Activated CD8-positive, alpha-beta memory T cell treated with anti-CD3 and anti-CD28 coated beads for 4 hours (primary cell): ENCODE measurements around the gene TMEM54.

Experiments
- DNase-seq, 2 donors: peaks; one replicate each; pipeline ENCODE4 v3.0.0-alpha.2; 2020; ENCODE audit warnings: low read depth in 2 of 2

The TMEM54 gene

DNA sequence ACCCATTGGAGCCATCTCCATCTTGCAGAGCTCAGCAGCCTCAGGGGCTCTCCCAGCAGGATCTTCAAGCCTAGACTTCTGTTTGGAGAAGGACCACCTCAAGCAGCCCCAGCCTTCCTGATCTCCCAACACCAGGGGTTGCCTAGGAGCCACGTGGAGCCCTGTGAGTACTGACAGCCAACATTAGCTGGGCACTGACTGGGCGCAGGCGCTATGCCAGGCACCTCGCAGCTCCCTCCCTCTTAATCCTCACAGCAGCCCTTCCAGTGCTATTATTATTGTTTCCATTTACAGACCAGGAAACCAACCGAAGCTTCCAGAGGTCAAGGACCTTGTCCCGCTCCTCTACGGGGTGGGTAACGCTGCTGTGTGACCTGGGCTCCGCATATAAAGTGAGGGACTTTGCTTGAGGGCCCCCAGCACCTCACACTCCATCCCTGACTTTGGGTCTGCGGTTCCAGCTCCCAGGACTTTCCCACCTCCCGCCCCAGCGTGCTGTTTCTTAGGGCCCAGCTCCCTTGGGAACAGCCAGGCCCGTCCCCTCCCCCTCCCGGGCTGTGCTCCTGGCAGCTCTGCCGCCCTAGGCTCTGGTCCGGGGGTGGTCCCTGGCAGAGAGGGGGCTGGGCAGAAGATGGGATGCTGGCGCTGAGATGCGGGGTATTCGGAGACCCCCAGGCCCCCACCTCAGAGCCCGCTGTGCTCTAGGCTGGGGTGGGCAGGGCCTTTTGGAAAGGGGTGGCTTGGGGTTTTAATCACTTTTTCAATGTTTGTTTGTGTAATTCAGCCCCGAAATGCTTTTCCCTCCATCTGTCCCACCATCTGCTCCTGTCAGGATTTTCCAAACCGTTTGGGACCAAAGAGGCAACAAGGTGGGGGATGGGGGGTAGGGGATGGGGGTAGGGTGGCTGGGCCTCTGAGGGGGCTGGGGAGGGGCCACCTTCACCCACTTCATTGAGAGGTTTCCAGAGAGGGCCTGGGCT lies 19.0 kb downstream of the TMEM54 start:
- DNase-seq = no peak

DNA sequence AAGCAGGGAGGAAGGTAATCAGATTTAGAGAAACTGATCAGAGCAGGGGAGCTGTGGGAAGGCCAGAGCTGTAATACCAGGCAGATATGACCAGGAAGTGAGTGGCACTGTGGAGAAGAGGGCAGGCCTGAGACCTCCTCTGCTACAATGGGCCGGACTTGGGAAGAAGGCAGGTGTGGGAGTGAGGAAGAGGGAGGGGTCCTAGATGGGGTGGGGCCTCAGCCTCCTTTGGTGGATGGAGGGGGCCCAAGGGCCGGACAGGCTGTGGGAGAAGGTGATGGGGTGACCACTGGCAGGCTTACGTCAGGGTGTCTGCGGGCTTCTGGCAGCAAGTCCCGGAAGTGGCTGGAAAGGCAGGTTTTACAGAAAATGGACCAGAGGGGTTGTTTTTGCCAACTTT lies 19.9 kb downstream of the TMEM54 start:
- DNase-seq = no peak

DNA sequence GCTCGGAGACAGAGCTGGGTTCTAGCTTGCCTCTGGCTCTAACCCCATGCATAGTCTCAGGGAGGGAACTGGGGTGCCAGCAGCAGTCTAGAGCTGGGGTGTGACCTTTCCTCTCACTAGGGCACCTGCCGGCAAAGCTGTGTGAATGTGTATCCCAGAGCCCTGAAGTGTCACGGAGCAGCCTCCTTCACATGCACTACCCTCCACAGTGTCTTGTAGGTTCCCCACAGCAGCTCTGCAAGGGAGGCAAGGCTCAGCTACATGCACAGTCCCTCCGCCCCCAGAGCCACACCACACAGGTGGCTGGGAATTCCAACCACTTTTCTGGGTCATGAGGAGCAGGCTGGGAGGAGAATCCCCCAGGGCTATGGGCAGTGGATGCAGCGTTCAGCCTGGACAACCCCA lies 22.6 kb downstream of the TMEM54 start:
- DNase-seq = no peak

DNA sequence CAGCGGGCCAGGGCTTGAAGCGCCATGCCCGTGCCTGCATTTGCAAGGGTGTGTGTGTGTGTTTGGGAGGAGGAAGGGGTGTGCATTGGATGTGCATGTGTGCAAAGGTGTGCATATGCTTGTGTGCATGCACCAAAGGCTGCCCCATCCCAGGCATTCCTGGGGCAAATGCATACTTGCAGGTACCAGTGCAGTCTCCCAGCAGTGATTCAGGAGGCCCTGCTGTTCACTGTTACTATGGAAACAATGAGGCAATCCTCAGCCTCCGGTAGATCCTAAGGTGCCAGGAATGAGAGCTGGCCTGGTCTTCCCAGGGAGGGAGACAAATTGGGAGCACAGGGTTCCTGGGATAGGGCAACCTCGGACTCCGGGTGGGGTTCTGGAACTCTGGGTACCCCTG lies 23.0 kb downstream of the TMEM54 start:
- DNase-seq = no peak

DNA sequence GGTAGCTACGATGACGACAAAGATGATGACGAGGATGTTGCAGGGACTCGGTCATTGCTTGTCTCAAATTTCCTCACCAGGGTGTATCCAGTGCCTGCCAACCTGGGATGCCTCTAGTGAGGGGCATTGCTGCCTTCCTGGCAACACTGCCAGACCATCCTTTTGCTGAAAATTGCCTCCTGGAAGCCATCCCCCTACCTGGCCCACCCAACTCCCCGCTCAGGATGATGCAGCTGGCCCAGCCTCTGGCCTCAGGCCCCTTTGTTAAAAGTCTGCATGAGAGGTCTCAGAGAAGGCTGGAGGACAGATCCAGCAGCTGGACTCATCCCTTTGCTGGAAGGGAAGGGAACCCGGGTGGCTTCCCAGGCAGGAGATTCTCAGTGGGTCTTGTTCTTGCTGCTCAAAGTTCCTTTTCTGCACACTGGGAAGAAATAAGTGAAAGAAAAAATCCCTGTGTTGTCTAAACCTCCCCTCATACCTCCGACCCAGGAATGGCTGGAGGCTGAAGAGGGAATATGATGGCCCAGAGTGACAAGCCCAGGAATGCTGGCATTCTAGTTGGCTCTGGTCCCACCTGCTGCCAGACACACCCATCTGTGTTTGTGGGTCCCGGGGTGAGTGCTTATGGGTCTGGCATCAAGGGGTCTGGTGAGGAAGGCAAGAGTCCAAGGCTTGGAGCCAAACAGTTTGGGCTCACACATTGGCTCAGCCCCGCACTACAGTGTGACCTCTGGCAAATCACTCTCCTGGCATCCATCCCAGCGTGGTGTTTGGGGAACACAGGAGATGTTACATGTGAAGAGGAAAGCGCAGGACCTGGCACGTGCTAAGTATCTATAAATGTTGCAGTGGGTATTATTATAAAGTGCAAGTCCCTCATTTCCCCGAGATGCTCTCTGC lies 23.7 kb downstream of the TMEM54 start:
- DNase-seq = no peak

DNA sequence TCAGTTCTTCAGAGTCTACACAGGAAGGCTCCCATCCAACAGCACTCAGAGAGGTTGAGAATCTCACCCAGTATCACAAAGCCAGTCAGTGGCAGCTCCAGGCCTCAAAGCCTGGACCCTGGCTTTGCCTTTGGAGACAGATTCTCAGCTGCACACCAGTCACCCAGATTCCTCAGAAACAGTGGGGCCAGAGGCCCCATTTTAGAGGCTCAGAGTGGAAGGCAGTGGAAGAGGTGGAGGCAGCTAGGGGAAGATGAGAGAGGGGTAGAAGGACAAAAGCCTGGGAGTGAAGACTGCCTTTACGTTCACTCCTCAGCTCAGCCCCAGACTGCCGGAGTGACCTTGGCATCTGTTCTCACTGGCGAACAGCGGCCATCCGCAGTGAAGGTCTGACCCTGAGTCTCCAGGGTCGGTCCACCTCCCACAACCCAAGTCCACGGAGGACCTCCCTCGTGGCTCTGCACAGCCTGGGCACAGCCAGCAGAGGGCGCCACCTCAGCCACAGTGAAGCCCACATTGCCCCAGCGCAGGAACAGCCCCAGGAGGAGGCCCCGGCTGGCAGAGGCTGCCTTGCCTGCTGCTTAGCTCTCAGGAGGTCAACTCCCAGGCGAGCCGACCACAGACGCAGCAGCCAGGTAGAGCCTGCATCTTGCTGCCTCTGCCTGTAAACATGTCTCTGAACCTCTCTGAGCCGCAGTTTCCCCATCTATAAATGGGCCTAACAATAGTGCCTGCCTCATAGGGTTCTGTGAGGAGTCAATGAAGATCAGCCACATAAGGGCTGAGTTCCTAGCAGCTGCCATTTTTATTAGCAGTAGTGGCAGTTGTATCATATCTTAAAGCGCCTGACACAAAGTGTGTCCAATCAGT lies 24.6 kb downstream of the TMEM54 start:
- DNase-seq = no peak

DNA sequence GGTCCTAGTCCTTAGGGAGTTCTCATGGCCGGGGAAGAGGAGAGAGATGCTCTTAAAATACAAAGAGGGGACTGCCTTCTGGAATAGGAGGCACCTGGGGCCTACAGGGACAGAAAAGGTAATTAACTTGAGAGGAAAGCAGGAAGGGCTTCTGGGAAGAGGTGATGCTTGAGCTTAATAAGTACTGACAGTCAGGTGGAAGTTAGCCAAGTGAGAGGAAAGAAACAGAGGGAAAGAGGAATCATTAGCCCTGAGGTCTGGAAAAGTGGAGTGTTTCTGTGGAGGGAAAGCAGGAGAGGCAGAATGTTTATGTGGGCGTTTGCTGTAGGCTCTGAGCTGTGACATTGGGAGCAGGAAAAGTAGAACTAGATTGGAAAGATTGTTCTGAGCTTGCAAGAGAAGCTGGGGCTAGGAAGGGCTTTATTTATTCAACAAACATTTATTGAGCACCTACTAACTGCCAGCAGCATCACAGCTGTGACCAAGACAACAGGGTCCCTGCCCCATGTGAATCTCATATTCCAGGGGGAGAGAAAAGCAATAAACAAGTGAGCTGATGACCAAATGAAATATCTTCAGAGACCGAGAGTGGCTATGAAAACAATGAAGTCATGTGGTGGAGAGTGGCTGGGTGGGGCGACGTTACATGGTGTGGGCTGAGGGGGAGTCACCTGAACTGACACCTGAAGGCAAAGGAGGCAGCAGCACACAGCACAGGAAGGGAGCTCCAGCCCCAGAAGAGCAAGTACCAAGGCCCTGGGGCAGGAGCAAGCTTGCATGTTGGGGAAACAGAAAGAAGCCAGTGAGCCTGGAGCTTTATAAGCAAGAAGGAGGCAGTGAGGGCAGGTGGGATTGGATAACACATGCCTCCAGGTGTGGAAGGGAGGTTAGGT lies 26.1 kb downstream of the TMEM54 start:
- DNase-seq = no peak

DNA sequence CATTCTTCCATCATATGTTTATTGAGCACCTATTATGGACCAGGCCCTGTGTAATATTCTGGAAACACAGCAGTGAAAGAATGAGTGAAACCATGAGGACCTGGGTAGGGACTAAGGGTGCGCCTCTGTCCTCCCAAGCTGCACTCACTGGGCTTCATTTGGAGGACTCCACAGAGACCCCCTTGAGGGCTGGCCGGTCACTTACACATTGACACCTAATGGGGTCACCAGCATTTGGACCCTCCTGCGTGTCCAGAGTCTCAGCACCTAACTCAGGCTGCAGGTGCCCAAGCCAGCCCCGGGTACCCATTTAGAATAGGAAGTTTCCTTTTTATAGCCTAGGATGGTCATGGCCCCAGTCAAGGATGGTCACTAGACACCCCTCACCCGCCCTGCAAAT lies 27.7 kb downstream of the TMEM54 start:
- DNase-seq = no peak

DNA sequence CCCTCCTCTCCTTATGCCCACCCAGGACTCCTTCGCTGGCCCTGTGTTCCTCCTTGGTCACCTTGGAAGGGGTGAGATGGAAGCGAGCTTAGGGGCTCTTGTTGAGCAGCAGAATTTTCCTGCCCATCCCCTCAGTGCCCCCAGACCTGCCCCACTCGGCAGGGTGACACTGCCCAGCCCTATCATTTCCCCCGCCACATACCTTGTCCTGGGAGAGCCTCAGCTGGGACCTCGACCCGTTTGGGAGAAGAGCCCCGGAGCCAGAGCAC lies 29.1 kb downstream of the TMEM54 start:
- DNase-seq = no peak

DNA sequence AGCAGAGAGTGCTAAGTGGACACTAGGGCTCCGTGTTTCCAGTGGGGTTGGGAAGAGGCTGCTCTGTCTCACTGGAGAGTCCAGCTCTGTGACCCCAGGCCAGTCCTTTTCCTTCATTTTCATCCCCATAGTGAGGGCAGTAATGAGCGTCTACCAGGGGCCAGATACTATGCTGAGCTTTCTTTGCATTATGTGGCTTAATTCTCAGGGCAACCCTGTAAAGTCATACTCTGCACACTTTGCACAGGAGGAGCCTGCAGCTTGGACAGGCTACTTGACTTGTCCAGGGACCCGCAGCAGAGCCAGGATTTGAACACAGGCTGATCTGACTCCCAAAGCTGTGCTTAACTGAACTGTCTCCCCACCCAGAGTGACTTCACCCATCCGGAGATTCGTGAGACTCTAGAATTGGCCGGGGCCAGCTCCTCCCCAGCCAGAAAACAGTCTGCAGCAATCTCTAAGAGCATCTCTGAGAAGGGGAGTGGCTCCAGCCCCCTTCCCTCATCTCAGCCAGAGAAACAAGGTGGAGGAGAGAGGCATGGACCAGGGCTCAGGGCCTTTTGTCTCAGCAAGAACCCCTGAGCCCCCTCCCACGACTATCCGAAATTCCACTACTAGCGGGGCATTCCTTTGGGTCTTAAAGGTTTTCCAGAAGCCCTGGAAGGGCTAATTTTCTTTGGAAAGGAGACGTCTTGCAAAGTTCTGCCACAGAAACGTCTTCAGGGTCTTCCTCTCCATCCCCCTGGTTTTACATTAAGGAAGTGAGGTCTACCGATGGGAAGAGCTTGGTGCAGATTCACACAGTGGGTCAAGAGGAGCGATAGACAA lies 29.6 kb downstream of the TMEM54 start:
- no peak for DNase-seq

DNA sequence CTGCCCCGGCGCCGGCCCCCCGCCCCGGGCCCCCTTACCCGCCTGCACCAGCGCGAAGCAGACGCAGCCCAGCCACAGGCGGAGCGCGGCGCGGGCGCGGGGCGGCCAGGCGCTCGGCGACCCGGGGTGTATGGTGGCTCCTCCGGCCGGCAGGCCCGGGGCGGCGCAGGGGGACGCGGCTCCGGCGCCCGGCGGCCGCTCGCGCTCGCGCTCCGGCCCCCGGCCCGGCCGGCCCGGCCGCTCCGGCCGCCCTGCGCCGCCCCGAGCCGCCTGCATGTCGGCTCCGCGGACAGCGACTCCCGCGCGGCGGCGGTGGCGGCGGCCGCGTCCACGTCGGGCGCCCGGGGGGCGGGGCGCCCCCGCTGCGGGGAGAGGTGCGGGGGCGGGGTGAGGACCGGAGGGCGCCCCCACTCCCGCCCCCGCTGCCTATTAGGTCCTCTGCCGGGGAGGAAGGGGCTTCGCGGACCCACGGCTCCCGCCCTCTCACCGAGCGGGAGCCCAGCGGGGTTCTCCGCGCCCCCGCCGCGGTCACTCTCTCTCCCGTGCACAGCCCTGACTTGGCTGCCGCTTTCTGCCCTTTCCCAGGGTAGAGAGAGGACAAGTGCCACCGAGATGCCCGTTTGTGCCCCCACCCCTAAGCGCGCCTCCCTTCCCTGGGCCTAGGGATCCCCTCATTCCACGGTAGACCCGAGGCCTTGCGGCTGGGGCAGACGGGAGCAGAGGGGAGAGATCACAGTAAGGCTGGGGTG lies 30.4 kb downstream of the TMEM54 start, which contains the start of gene FNDC5:
Gene FNDC5 (minus strand): TSS at position 298 of the 749 bp plus-strand sequence.
- DNase-seq = no peak

DNA sequence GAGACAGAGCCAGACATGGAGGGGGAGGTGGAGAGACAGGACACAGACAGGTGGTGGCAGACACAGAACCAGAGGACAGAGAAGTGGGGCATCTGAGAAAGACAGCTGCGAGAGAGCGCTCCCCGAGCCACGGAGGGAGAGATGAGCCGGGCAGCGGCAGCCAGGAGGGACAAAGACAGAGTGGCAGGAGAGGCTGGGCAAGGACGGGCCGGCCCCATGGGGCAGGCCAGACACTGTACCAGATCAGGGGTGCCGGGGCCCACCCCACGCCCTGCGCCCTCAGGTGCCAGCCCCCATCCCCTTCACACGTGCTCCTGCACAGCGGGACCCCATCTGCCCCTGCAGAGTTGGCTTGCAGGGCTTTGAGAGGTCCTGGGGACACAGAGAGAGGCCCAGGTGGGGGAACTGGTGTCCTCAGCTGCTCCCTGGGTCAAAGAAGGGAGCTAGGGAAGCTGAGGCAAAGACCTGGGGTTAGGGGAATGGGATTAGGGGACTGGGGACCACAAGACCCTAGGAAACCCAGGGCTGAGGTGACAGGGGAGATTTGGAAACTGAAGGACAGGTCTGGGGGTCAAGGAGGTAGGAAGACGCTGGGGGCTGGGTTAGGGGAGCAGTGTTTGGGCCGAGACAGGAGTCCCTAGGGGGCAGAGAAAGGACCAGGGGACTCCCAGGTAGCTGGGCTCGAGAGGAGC lies 31.1 kb downstream of the TMEM54 start:
- no peak for DNase-seq

DNA sequence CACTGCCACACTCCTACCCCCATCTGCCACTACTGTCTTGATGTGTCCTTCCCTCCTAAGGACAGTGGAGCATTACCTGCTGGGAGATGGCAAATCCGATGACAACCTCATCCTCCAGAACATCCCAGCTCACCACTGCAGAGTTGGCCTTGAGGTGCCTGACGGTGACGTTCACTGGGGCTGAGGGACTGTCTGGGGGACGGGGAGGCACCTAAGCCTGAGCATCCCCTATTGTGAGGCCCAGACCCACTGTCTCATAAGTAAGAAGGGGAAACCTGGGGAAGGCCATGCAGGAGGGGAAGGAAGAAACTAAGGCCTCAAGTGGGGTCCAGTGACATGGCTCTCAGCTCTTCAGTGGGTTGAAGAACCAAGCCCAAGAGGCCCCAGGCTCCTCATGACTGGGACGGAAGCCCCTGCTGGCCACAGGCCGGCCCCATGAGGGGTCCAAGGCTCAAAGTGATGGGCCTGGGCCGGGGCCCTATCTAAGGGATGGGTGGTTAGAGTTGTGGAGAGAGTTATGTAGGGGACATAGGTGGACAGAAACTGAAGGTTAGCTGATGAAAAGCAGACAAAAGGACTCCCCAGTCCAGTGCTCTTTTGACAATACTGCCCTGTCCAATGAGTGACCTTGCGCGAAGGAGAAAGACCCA lies 32.3 kb downstream of the TMEM54 start:
- no peak for DNase-seq

DNA sequence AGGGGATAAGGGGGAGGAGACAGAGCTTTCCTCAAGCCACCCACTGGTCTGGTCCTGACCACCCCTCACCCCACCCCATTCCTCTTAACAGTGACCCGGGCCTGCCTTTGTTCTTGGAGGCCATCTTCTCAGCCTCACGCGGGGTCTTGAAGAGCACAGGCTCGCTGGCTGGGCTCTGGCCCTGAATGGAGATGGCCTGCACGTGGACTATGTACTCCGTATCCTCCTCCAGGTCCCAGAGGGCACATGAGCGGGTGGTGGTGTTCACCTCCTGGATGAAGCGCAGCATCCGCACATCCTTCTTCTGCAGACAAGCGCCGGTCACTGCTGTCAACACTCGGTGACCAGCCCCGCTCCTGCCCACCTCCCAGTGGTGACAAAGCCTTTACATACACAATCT lies 33.1 kb downstream of the TMEM54 start:
- no peak for DNase-seq

DNA sequence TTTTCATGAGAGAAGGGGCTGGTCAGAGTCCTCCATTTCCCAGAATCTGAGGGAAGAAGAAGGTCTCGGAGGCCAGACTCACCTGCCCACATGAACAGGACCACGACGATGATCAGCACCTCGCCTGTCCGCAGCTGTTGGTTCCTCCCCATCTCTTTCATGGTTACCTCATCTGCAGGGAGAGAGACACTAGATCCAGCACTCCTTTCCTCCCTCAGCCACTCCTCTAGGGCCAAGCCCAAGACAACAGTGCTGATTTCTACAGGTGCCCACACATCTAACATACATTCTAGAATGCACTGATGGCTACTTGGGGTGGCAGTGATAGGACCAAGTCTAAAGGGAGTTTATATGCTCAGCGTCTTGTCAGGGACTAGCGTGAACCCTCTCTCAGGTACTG lies 33.5 kb downstream of the TMEM54 start:
- no peak for DNase-seq

DNA sequence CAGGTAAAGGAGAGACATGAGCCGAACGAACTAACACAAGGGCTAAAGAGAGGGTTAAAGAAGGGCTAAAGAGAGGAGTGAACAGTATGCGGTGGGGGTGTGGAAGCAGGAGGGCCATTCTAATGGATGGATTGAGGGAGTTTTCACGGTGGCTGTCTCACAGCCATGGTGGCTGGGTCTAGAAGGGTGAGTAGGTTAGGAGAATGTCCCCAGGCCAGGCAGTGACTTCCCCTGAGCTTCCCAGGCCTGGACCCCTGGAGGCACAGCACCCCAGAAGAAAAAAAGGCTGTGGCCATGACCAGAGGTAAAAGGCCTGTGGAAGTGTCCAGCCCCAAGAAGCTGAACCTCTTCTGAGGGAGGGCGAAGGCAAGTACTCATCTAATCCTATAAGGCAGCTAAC lies 34.0 kb downstream of the TMEM54 start:
- DNase-seq = no peak

DNA sequence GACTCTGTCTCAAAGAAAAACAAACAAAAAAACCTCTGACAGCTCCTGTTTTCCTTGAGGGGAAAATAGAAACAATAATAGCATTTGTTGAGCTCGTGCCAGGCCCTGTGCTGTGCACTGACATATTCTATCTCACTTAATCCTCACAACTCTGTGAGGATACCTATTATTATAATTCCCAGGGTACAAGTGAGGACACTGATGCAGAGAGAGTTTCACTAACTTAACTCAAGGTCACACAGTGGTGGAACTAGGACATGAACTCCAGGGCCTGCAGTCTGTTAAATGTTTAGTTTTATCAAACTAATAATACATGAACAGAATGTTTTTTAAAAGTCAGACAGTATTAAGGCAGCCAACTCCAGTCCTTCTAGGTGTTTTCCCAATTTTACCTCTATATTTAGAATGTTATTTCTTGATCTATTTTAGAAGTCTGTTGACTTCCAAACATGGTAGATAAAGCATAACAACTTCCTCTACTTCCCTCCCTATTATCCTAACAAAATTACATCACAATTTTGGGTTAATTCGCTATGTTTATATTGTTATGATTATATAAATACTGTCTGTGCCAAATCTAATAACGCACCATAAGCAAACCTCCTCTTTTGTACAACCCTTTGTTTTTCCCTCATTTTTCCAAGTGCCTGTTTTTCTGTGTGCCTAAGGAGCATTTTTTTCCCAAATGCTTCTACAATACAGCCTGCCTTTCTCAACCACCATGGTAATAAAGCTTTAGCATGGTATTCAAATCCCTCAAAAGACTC lies 35.4 kb downstream of the TMEM54 start:
- DNase-seq = no peak
